H9 (cell line): ENCODE measurements around the gene ATRNL1. TPM values are rescaled to one million over a fixed set of nuclear protein-coding genes. Genes with fewer than 3 reads are reported as not detected.

Experiments
- DNase-seq: peaks from one replicate; pipeline ENCODE4 v3.0.0-alpha.2; 2017
- H2AFZ ChIP-seq: one replicate; pipeline ENCODE4 v1.6.1; 2013; ENCODE audit warnings: mild to moderate bottlenecking, low read length, control low read depth, moderate library complexity
- H2AK5ac ChIP-seq: 2 replicates; pipeline ENCODE4 v1.6.1; 2013; ENCODE audit warnings: low read length, control low read depth, mixed read lengths; ENCODE audit not compliant: insufficient read length
- H2BK120ac ChIP-seq: one replicate; pipeline ENCODE4 v1.6.1; 2013; ENCODE audit warnings: low read depth, mild to moderate bottlenecking, low read length, control low read depth, inconsistent platforms; ENCODE audit not compliant: poor library complexity, severe bottlenecking
- H2BK12ac ChIP-seq: 2 replicates; pipeline ENCODE4 v1.6.1; 2013; ENCODE audit warnings: low read length, control low read depth, mixed read lengths, low read depth; ENCODE audit not compliant: insufficient read length
- H2BK15ac ChIP-seq: 2 replicates; pipeline ENCODE4 v1.6.1; 2013; ENCODE audit warnings: low read depth, low read length, control low read depth
- H2BK20ac ChIP-seq: one replicate; pipeline ENCODE4 v1.6.1; 2013; ENCODE audit warnings: low read depth, mild to moderate bottlenecking, low read length, control low read depth, inconsistent platforms; ENCODE audit not compliant: poor library complexity, severe bottlenecking
- H2BK5ac ChIP-seq: 2 replicates; pipeline ENCODE4 v1.6.1; 2013; ENCODE audit warnings: low read length, control low read depth, mixed read lengths; ENCODE audit not compliant: insufficient read length
- H3K14ac ChIP-seq: 2 replicates; pipeline ENCODE4 v1.6.1; 2013; ENCODE audit warnings: low read length, control low read depth; ENCODE audit not compliant: insufficient read depth
- H3K18ac ChIP-seq: 2 replicates; pipeline ENCODE4 v1.6.1; 2013; ENCODE audit warnings: low read depth, mild to moderate bottlenecking, mixed read lengths, low read length, control low read depth; ENCODE audit not compliant: insufficient read length
- H3K23ac ChIP-seq: 2 replicates; pipeline ENCODE4 v1.6.1; 2013; ENCODE audit warnings: low read length, control low read depth, mixed read lengths, low read depth; ENCODE audit not compliant: insufficient read length
- H3K23me2 ChIP-seq: 2 replicates; pipeline ENCODE4 v1.6.1; 2013; ENCODE audit warnings: low read depth, mild to moderate bottlenecking, mixed read lengths, low read length, control low read depth; ENCODE audit not compliant: insufficient read length, poor library complexity, severe bottlenecking
- H3K27ac ChIP-seq: 2 replicates; pipeline ENCODE4 v1.5.1; 2013; ENCODE audit warnings: low read length, control low read depth, mixed read lengths, low read depth; ENCODE audit not compliant: insufficient read length
- H3K27me3 ChIP-seq: 2 replicates; pipeline ENCODE4 v1.6.1; 2013; ENCODE audit warnings: low read length, control low read depth, inconsistent platforms; ENCODE audit not compliant: insufficient read depth
- H3K4ac ChIP-seq: 2 replicates; pipeline ENCODE4 v1.6.1; 2013; ENCODE audit warnings: low read depth, mild to moderate bottlenecking, control low read depth, inconsistent platforms, low read length, moderate library complexity
- H3K4me1 ChIP-seq: 2 replicates; pipeline ENCODE4 v1.6.1; 2013; ENCODE audit warnings: low read length, control low read depth, inconsistent platforms; ENCODE audit not compliant: insufficient read depth
- H3K4me2 ChIP-seq: 2 replicates; pipeline ENCODE4 v1.6.1; 2013; ENCODE audit warnings: low read length, control low read depth, mixed read lengths; ENCODE audit not compliant: insufficient read length, insufficient read depth
- H3K56ac ChIP-seq: 2 replicates; pipeline ENCODE4 v1.6.1; 2013; ENCODE audit warnings: low read depth, mild to moderate bottlenecking, mixed read lengths, low read length, control low read depth; ENCODE audit not compliant: insufficient read length
- H3K79me1 ChIP-seq: 2 replicates; pipeline ENCODE4 v1.6.1; 2013; ENCODE audit warnings: low read depth, mild to moderate bottlenecking, moderate library complexity, low read length, control low read depth, inconsistent platforms; ENCODE audit not compliant: insufficient read depth, poor library complexity, severe bottlenecking
- H3K79me2 ChIP-seq: 2 replicates; pipeline ENCODE4 v1.6.1; 2013; ENCODE audit warnings: low read length, control low read depth, inconsistent platforms; ENCODE audit not compliant: insufficient read depth
- H3K9ac ChIP-seq: 2 replicates; pipeline ENCODE4 v1.6.1; 2013; ENCODE audit warnings: low read length, control low read depth, mixed read lengths; ENCODE audit not compliant: insufficient read length; ENCODE audit errors: extremely low read depth
- H3K9me3 ChIP-seq: one replicate; pipeline ENCODE4 v1.6.1; 2013; ENCODE audit warnings: low read depth, low read length, inconsistent platforms; ENCODE audit not compliant: control insufficient read depth
- H3T11ph ChIP-seq: one replicate; pipeline ENCODE4 v1.6.1; 2013; ENCODE audit warnings: mild to moderate bottlenecking, low read length, control low read depth, inconsistent platforms
- H4K20me1 ChIP-seq: one replicate; pipeline ENCODE4 v1.6.1; 2013; ENCODE audit not compliant: control insufficient read depth, insufficient read length, insufficient read depth
- H4K5ac ChIP-seq: 2 replicates; pipeline ENCODE4 v1.6.1; 2013; ENCODE audit warnings: low read depth, mild to moderate bottlenecking, mixed read lengths, low read length, control low read depth; ENCODE audit not compliant: insufficient read length
- H4K8ac ChIP-seq: replicated peaks from 2 replicates; pipeline ENCODE4 v1.6.1; 2013; ENCODE audit warnings: low read length, control low read depth, mixed read lengths, low read depth; ENCODE audit not compliant: insufficient read length
- H4K91ac ChIP-seq: 2 replicates; pipeline ENCODE4 v1.6.1; 2013; ENCODE audit warnings: low read depth, mild to moderate bottlenecking, moderate library complexity, mixed read lengths, low read length, control low read depth; ENCODE audit not compliant: insufficient read length
- H3K27ac Mint-ChIP-seq, 3 experiments: 2 replicates in 2 of 3; 3 replicates in 1 of 3; pipeline ENCODE4 v1.8.0; 2020 to 2021; ENCODE audit warnings: mixed read lengths in 3 of 3, mild to moderate bottlenecking in 1 of 3, moderate library complexity in 1 of 3
- H3K27me3 Mint-ChIP-seq: 2 replicates; pipeline ENCODE4 v1.8.0; 2021; ENCODE audit warnings: low read depth, mild to moderate bottlenecking, moderate library complexity, mixed read lengths
- H3K36me3 Mint-ChIP-seq, 3 experiments: 2 replicates in 2 of 3; 3 replicates in 1 of 3; pipeline ENCODE4 v1.8.0; 2020 to 2021; ENCODE audit warnings: low read depth in 3 of 3, mixed read lengths in 3 of 3; ENCODE audit not compliant: insufficient read depth in 1 of 3
- H3K4me1 Mint-ChIP-seq, 2 experiments: 2 replicates each; pipeline ENCODE4 v1.8.0; 2020; ENCODE audit warnings: mixed read lengths in 2 of 2
- H3K4me3 Mint-ChIP-seq, 2 experiments: 2 replicates in 1 of 2; 3 replicates in 1 of 2; pipeline ENCODE4 v1.8.0; 2020 to 2021; ENCODE audit warnings: mild to moderate bottlenecking in 2 of 2, mixed read lengths in 2 of 2, moderate library complexity in 1 of 2
- H3K9me3 Mint-ChIP-seq, 2 experiments: 2 replicates in 1 of 2; 3 replicates in 1 of 2; pipeline ENCODE4 v1.8.0; 2020; ENCODE audit warnings: mild to moderate bottlenecking in 2 of 2, mixed read lengths in 2 of 2, moderate library complexity in 1 of 2
- WGBS: extraction: QIAGEN DNeasy Blood & Tissue Kit; methylation state at CpG from one replicate; pipeline ENCODE4 v1.1.7; 2013; ENCODE audit warnings: missing lambda C conversion rate, low lambda C conversion rate, mixed read lengths; ENCODE audit not compliant: insufficient read length; ENCODE audit errors: extremely low coverage; 5-methylcytosine and 5-hydroxymethylcytosine counted together
- total RNA-seq: library from RNA; stranded (reverse); gene quantifications from 2 replicates; pipeline ENCODE4 v1.2.1, GENCODE V29; 2021
- TF ChIP-seq, protein P1 (sequence below): fragments of 200-600 bp; sonication (generic); conservative IDR thresholded peaks from 3 replicates; pipeline ENCODE4 v1.8.0; 2021; ENCODE audit warnings: antibody characterized with exemption, mild to moderate bottlenecking

ATRNL1 gene
- total RNA-seq, 1 experiment from 2014 or later: 9.2 TPM

DNA sequence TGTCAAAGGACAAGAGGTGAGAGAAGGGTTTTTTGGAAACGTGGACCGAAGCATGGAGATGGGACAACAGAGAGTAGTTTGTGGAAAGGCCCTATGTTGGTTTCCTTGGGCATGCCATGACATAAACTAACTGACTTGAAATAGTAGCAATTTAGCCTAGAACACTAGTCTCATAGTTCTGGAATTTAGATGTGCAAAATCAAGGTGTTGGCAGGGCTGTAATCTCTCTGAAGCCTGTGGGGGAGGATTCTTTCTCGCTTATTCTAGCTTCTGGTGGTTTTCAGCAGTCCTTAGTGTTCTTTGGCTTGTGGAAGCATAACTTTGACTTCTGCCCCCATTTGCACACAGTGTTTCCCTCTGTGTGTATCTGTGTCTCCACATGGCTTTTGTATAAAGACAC, 896.5 kb downstream of the ATRNL1 start:
- Histone ChIP-seq H2AK5ac (no peak overlapping the region), H3K27me3 (peaks cover 13% of the 10 kb centered on the region; the same call in 1 of the 2 replicates), H2BK120ac (no peak overlapping the region), H3K79me1 (no peaks in the 10 kb centered on the region), H3K23ac (no peak overlapping the region), H3K4me1 (no peaks in the 10 kb centered on the region), H3K23me2 (no peaks in the 10 kb centered on the region), H2BK12ac (no peak overlapping the region), H4K8ac (no peak overlapping the region), H2BK5ac (no peak overlapping the region), H4K91ac (no peak overlapping the region), H3K18ac (no peak overlapping the region), H3K27ac (no peak overlapping the region), H2AFZ (no peak overlapping the region), H3K4me2 (no peak overlapping the region), H3K79me2 (no peaks in the 10 kb centered on the region), H2BK15ac (no peak overlapping the region), H4K20me1 (no peaks in the 10 kb centered on the region), H4K5ac (no peak overlapping the region), H3K14ac (no peak overlapping the region), H3K9me3 (peaks cover 5% of the 10 kb centered on the region), H3K4ac (no peak overlapping the region), H3K56ac (no peak overlapping the region), H2BK20ac (no peak overlapping the region), H3K9ac (no peak overlapping the region), H3T11ph (no peak overlapping the region)
- H3K36me3 Mint-ChIP-seq: peaks cover 2 to 10% (median 2%) of the 10 kb centered on the region in 3 experiments; a peak in 4 of 7 replicates
- TF ChIP-seq, protein P1, sequence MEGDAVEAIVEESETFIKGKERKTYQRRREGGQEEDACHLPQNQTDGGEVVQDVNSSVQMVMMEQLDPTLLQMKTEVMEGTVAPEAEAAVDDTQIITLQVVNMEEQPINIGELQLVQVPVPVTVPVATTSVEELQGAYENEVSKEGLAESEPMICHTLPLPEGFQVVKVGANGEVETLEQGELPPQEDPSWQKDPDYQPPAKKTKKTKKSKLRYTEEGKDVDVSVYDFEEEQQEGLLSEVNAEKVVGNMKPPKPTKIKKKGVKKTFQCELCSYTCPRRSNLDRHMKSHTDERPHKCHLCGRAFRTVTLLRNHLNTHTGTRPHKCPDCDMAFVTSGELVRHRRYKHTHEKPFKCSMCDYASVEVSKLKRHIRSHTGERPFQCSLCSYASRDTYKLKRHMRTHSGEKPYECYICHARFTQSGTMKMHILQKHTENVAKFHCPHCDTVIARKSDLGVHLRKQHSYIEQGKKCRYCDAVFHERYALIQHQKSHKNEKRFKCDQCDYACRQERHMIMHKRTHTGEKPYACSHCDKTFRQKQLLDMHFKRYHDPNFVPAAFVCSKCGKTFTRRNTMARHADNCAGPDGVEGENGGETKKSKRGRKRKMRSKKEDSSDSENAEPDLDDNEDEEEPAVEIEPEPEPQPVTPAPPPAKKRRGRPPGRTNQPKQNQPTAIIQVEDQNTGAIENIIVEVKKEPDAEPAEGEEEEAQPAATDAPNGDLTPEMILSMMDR: no peak
- H3K9me3 Mint-ChIP-seq: peaks cover 8 to 13% of the 10 kb centered on the region in 2 experiments; a peak in 4 of 5 replicates
- no peak for DNase-seq
- no CpG with 5 or more reads among the region's 3 CpGs for WGBS
- peaks cover 3 to 15% of the 10 kb centered on the region in 2 experiments for H3K4me1 Mint-ChIP-seq
- no peak overlapping the region for H3K4me3 Mint-ChIP-seq
- peaks cover 45% of the 10 kb centered on the region for H3K27me3 Mint-ChIP-seq
- no peak overlapping the region for H3K27ac Mint-ChIP-seq
